Transverse colon (tissue), 4 donors: ENCODE data around the gene ZNF302. TPM values are rescaled to one million over a fixed set of nuclear protein-coding genes. Genes with fewer than 3 reads are reported as not detected.

Source experiments
- DNase-seq: peaks from one replicate; pipeline ENCODE4 v3.0.0-alpha.2; 2019
- H3K27ac ChIP-seq, 4 donors: fragments of 200-600 bp; sonication (generic); 2 replicates each; pipeline ENCODE4 v1.5.1; 2016 to 2018; ENCODE audit warnings: inconsistent platforms in 4 of 4
- H3K27me3 ChIP-seq: fragments of 200-600 bp; sonication (generic); 2 replicates; pipeline ENCODE4 v1.5.1; 2017; ENCODE audit warnings: inconsistent platforms
- H3K36me3 ChIP-seq, 4 donors: fragments of 200-600 bp; sonication (generic); 2 replicates each; pipeline ENCODE4 v1.5.1; 2017 to 2019; ENCODE audit warnings: inconsistent platforms in 4 of 4
- H3K4me1 ChIP-seq, 4 donors: fragments of 200-600 bp; sonication (generic); 2 replicates each; pipeline ENCODE4 v1.5.1; 2017 to 2020; ENCODE audit warnings: inconsistent platforms in 4 of 4
- H3K4me3 ChIP-seq, 4 donors: fragments of 200-600 bp; sonication (generic); 1 replicate in 1 of 4; 2 replicates in 3 of 4; pipeline versions ENCODE4 v1.5.1 to v1.6.1; 2017 to 2019; ENCODE audit warnings: inconsistent platforms in 4 of 4
- H3K9me3 ChIP-seq, 2 donors: fragments of 200-600 bp; sonication (generic); 2 replicates each; pipeline ENCODE4 v1.5.1; 2017 to 2019; ENCODE audit warnings: inconsistent platforms in 2 of 2
- EP300 ChIP-seq: sonication (generic); formaldehyde crosslinking; IDR thresholded peaks from one replicate; pipeline ENCODE4 v1.6.1; 2017; ENCODE audit warnings: antibody characterized with exemption, low read depth
- POLR2A ChIP-seq: fragments of 450-650 bp; IDR thresholded peaks from one replicate; pipeline ENCODE4 v1.6.1; 2016; ENCODE audit warnings: antibody characterized with exemption, mild to moderate bottlenecking, moderate library complexity
- POLR2AphosphoS5 ChIP-seq, 3 donors: sonication (generic); formaldehyde crosslinking; IDR thresholded peaks; one replicate each; pipeline ENCODE4 v1.6.1; 2016; ENCODE audit warnings: antibody characterized with exemption in 3 of 3
- WGBS, 2 donors: methylation state at CpG; one replicate each; pipeline ENCODE4 v1.1.5; 2018; ENCODE audit warnings: low coverage in 1 of 2; 5-methylcytosine and 5-hydroxymethylcytosine counted together
- in situ Hi-C, 4 donors: fragments of 200-750 bp; cut with MboI; loops; one replicate each; pipeline versions ENCODE4 v1.15.0 to v1.15.1; 2017; ENCODE audit warnings: low sequenced_read_pairs in 3 of 4, low pct_ligation_motif_present in 1 of 4, low pct_unique_long_range_greater_than_20kb in 1 of 4
- intact Hi-C: fragments of 100-400 bp; cut with DNase I; formaldehyde crosslinking; loops from one replicate; pipeline ENCODE4 v1.15.1; 2023; ENCODE audit warnings: low total_unique reads
- total RNA-seq, 4 donors: library from RNA; depleted of rRNA; stranded (reverse); fragments of >200 nt; gene quantifications; one replicate each; pipeline ENCODE4 v1.1.0, GENCODE V29; 2016
- TF ChIP-seq, protein P1 (sequence below), 5 experiments: fragments of 200-600 bp in 3 of 5; fragments of 450-650 bp in 2 of 5; sonication (generic) in 3 of 5; IDR thresholded peaks; 1 replicate in 2 of 5; 2 replicates in 3 of 5; pipeline ENCODE4 v1.5.1; 2016 to 2017; ENCODE audit warnings: antibody characterized with exemption in 5 of 5, inconsistent platforms in 3 of 5, mild to moderate bottlenecking in 2 of 5, moderate library complexity in 1 of 5

The ZNF302 gene
- total RNA-seq, 4 donors from 2014 or later = 4.6 to 33.0 (median 18.0) TPM

DNA sequence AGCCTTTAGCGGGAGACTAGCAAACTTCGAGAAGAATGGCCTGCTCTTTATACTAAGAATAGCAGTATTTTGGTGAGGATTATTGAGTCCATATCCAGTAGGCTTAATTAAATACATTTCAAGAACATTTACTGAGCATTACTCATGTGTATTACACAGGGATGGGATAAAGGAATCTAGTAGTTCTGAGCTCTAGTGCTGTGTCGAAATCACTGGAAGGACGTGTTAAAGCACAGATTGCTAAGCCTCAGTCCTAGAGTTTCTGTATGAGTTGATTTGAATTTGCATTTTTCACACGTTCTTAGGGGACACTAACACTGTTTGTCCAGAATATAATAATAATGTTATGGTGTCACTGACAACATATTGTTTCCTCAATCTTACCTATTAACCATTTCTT is 9.0 kb downstream of the ZNF302 start:
- Histone ChIP-seq H3K4me3 (no peak overlapping the region), H3K4me1 (no peaks in the 10 kb centered on the region), H3K27ac (no peak overlapping the region), H3K36me3 (peaks cover 0 to 38% (median 18%) of the 10 kb centered on the region in 4 donors), H3K27me3 (no peaks in the 10 kb centered on the region), H3K9me3 (peaks cover 58 to 60% of the 10 kb centered on the region in 2 donors)
- no peak for TF ChIP-seq POLR2AphosphoS5 (IDR thresholded peaks at IDR 0.05)
- TF ChIP-seq EP300 = no peak
- TF ChIP-seq, protein P1, sequence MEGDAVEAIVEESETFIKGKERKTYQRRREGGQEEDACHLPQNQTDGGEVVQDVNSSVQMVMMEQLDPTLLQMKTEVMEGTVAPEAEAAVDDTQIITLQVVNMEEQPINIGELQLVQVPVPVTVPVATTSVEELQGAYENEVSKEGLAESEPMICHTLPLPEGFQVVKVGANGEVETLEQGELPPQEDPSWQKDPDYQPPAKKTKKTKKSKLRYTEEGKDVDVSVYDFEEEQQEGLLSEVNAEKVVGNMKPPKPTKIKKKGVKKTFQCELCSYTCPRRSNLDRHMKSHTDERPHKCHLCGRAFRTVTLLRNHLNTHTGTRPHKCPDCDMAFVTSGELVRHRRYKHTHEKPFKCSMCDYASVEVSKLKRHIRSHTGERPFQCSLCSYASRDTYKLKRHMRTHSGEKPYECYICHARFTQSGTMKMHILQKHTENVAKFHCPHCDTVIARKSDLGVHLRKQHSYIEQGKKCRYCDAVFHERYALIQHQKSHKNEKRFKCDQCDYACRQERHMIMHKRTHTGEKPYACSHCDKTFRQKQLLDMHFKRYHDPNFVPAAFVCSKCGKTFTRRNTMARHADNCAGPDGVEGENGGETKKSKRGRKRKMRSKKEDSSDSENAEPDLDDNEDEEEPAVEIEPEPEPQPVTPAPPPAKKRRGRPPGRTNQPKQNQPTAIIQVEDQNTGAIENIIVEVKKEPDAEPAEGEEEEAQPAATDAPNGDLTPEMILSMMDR (IDR thresholded peaks at IDR 0.05) = no peak
- no peak for TF ChIP-seq POLR2A
- no peak for DNase-seq
- intact Hi-C loops = no loop called here
- in situ Hi-C loops = no loop called here
- WGBS, 2 donors = 79 to 91% methylated on average over 5 of the region's 5 CpGs

DNA sequence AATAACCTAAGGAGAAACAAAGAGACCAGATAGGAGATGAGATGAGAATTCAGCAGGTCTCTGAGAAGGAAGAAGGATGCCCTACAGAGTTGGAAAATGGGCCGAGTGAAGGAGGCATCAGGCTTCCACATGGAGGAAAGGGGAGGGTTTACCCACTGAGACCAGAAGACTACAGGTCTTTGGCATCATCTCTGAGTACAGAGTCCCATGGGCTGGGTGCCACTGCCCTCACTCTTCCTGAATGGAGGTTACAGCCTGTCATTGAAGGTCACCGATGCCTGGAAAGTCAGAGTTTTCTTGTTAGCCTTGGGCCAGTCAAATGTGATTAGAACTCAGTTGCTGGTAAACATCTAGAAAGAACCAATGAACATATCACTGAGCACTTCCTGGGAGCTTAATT is 9.9 kb downstream of the ZNF302 start:
- intact Hi-C loops = no loop called here
- no peak for TF ChIP-seq POLR2AphosphoS5 (IDR thresholded peaks at IDR 0.05)
- TF ChIP-seq, protein P1 (IDR thresholded peaks at IDR 0.05) = no peak
- no peak for TF ChIP-seq POLR2A
- no peak for TF ChIP-seq EP300
- Histone ChIP-seq H3K4me3 (no peak overlapping the region), H3K9me3 (peaks cover 49 to 51% of the 10 kb centered on the region in 2 donors), H3K36me3 (peaks cover 0 to 29% (median 14%) of the 10 kb centered on the region in 4 donors), H3K27ac (no peak overlapping the region), H3K4me1 (no peaks in the 10 kb centered on the region), H3K27me3 (no peaks in the 10 kb centered on the region)
- no peak for DNase-seq
- 41% methylated on average over 2 of the region's 2 CpGs; no CpG with 5 or more reads in 1 of the 2 donors for WGBS, 2 donors
- in situ Hi-C loops = no loop called here

DNA sequence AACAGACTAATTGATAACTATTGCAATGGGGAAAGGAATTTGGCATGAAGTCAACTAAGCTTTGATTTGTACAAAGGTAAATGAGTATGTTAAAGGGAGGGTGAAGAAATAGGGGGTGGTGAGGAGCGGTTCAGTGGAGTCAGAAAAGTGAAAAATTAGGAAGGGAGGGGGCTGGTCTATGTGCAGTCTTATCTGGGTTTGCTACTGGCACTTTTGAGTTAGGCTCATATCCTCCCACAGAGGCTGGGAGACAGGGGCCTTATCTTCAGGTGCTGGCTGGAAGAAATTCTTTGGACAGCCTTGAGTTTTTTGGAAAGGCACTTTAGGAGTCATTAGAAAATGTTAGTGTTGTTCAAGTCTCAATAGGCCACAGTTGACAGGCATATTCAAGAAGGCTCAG is 11.1 kb downstream of the ZNF302 start:
- intact Hi-C loops (no loop called here), in situ Hi-C loops (no loop called here)
- Histone ChIP-seq H3K4me1 (no peaks in the 10 kb centered on the region), H3K9me3 (peaks cover 37 to 38% of the 10 kb centered on the region in 2 donors), H3K4me3 (no peak overlapping the region), H3K27ac (no peak overlapping the region), H3K27me3 (no peaks in the 10 kb centered on the region), H3K36me3 (peaks cover 0 to 16% (median 7%) of the 10 kb centered on the region in 4 donors)
- DNase-seq = no peak
- WGBS, 2 donors = 78 to 81% methylated on average over 1 of the region's 1 CpG
- TF ChIP-seq, protein P1 (IDR thresholded peaks at IDR 0.05) = no peak
- no peak for TF ChIP-seq POLR2AphosphoS5 (IDR thresholded peaks at IDR 0.05)
- TF ChIP-seq EP300 = no peak
- TF ChIP-seq POLR2A = no peak

DNA sequence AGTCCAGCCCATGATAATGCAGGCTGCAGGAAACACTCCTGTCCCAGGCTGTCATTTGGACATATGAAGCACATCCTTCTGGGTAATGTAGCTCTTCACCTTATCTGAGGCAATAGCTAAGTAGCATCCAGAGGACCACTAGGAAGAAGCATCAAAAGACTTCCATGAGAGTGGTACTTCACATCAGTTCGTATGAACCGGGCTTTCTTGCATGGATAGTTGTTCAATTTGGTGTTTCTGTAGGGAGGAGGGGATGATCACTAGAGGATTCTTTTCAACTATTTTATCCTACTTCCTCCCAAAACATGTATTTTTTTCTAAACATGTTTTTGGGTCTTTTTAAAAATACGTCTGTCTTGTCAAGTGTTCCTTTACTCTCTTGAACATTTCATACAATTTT is 12.9 kb downstream of the ZNF302 start:
- intact Hi-C loops = no loop called here
- 93 to 94% methylated on average over 2 to 3 of the region's 3 CpGs for WGBS, 2 donors

More for the DNA sequence above, 12.9 kb downstream of the ZNF302 start:
- H3K27me3 ChIP-seq = no peaks in the 10 kb centered on the region
- H3K36me3 ChIP-seq = no peaks in the 10 kb centered on the region
- no peak overlapping the region for H3K4me3 ChIP-seq
- no peak for DNase-seq
- H3K9me3 ChIP-seq = peaks cover 22% of the 10 kb centered on the region in 2 donors
- in situ Hi-C loops = no loop called here
- TF ChIP-seq, protein P1 (IDR thresholded peaks at IDR 0.05) = no peak
- TF ChIP-seq EP300 (no peak), POLR2AphosphoS5 (IDR thresholded peaks at IDR 0.05) (no peak), POLR2A (no peak)
- no peaks in the 10 kb centered on the region for H3K4me1 ChIP-seq
- no peak overlapping the region for H3K27ac ChIP-seq
